H1 (cell line): Measurements from ENCODE around the gene DIP2B. TPM values are rescaled to one million over a fixed set of nuclear protein-coding genes. Genes with fewer than 3 reads are reported as not detected.

Source experiments
- ASH2L ChIP-seq: fragments of 200-600, 300-600 bp; sonication (generic); IDR thresholded peaks from one replicate; pipeline ENCODE4 v1.7.1; 2017; ENCODE audit warnings: low read length
- CBX5 ChIP-seq: fragments of 300-800, 300-1000 bp; sonication (generic); IDR thresholded peaks from 2 replicates; pipeline ENCODE4 v1.7.1; 2016; ENCODE audit warnings: antibody characterized with exemption, low read length, low read depth
- CBX8 ChIP-seq: fragments of 300-800, 300-1000 bp; sonication (generic); IDR thresholded peaks from 2 replicates; pipeline ENCODE4 v1.7.1; 2016; ENCODE audit warnings: low read depth, low read length, borderline replicate concordance
- E2F6 ChIP-seq: IDR thresholded peaks from 2 replicates; pipeline ENCODE4 v1.6.1; 2012; ENCODE audit warnings: inconsistent platforms
- HDAC2 ChIP-seq, 2 experiments: fragments of 300-600 bp in 1 of 2; sonication (generic) in 1 of 2; IDR thresholded peaks; 2 replicates each; pipeline ENCODE4 v1.6.1; 2011 to 2012; ENCODE audit warnings: low read depth in 2 of 2, low read length in 2 of 2, mild to moderate bottlenecking in 2 of 2, moderate library complexity in 2 of 2, borderline replicate concordance in 1 of 2, inconsistent platforms in 1 of 2
- MAX ChIP-seq: IDR thresholded peaks from 2 replicates; pipeline ENCODE4 v1.6.1; 2012; ENCODE audit warnings: inconsistent platforms
- PHF8 ChIP-seq: fragments of 200-600 bp; sonication (generic); conservative IDR thresholded peaks from 2 replicates; pipeline ENCODE4 v1.7.1; 2012; ENCODE audit warnings: low read depth, mild to moderate bottlenecking, inconsistent platforms, low read length, moderate library complexity
- POLR2AphosphoS5 ChIP-seq: IDR thresholded peaks from 2 replicates; pipeline ENCODE4 v1.6.1; 2011; ENCODE audit warnings: low read depth, low read length
- TAF1 ChIP-seq: IDR thresholded peaks from 2 replicates; pipeline ENCODE4 v1.6.1; 2011; ENCODE audit warnings: mild to moderate bottlenecking, low read depth, low read length
- TAF7 ChIP-seq: optimal IDR thresholded peaks from 2 replicates; pipeline ENCODE3; 2011; ENCODE audit warnings: low read depth, mild to moderate bottlenecking, inconsistent platforms, low read length, moderate library complexity, borderline replicate concordance
- TBP ChIP-seq: IDR thresholded peaks from 2 replicates; pipeline ENCODE4 v1.6.1; 2011; ENCODE audit warnings: low read depth, low read length, improper control_type of control experiment
- USF2 ChIP-seq: IDR thresholded peaks from 2 replicates; pipeline ENCODE4 v1.6.1; 2011; ENCODE audit warnings: low read length, improper control_type of control experiment
- polyA plus RNA-seq, 7 experiments: library from polyadenylated mRNA; depleted of rRNA in 3 of 7; stranded (reverse) in 5 of 7; unstranded in 2 of 7; fragments of >200 nt in 5 of 7; fragments of 200-250 nt in 2 of 7; gene quantifications; 1 replicate in 5 of 7; 2 replicates in 1 of 7; 4 replicates in 1 of 7; pipeline versions ENCODE4 v1.2.1 to v1.2.3, GENCODE V29; 2011 to 2013; ENCODE audit warnings: missing spikeins in 2 of 7, mixed read lengths in 2 of 7
- total RNA-seq: library from RNA; stranded (reverse); fragmentation: NEBNext Ultra II Directional; extraction: Animal tissue kit (Norgen Biotek cat#: 25700); gene quantifications from 2 replicates; pipeline ENCODE4 v1.2.1, GENCODE V29; 2021

DIP2B gene
- total and polyA plus RNA-seq, 2 of the 8 experiments (the other 6 are each of a cell fraction or from before 2014, with no cell fraction given), result 11.1 to 29.6 TPM

- peak; percentile 47; the same call in 1 of the 2 replicates for TF ChIP-seq TBP
- TF ChIP-seq PHF8, result peak; percentile 88
- no peak for TF ChIP-seq CBX8
- peak; percentile 78 for TF ChIP-seq MAX
- TF ChIP-seq USF2, result peak; percentile 90
- TF ChIP-seq TAF1, result peak; percentile 82
- peak; percentile 21; the same call in 1 of the 2 replicates for TF ChIP-seq E2F6
- peak; percentile 88 for TF ChIP-seq TAF7
- peak; percentile 38; the same call in 1 of the 2 replicates for TF ChIP-seq POLR2AphosphoS5
- TF ChIP-seq ASH2L, result peak; percentile 93
- TF ChIP-seq CBX5, result no peak
- peak in 1 of 2 experiments; percentile 74; a peak in 1 of 4 replicates for TF ChIP-seq HDAC2 (IDR thresholded peaks at IDR 0.05; ENCODE audit: borderline replicate concordance in 1 of 2, low read depth in 2 of 2, low read length in 2 of 2)
- TF ChIP-seq, all 59 proteins: peak for 23
Observed at GRCh38 chr12:50504798-50505674, at the start of gene DIP2B (continued).
